ENCODE data around the gene FAM219A. TPM values are rescaled to one million over a fixed set of nuclear protein-coding genes. Genes with fewer than 3 reads are reported as not detected.

The FAM219A gene
- polyA plus RNA-seq, 1 donor: 8.6 TPM

GRCh38 chr9:34459941-34460340 is 1.6 kb upstream of the FAM219A start:
- H3K9me3 ChIP-seq (ENCODE audit: control insufficient read depth, low read depth, low read length): no peaks in the 10 kb centered on the region
- WGBS (ENCODE audit: insufficient coverage, low lambda C conversion rate): no CpG with 5 or more reads among the region's 3 CpGs
- no peaks in the 10 kb centered on the region for H3K36me3 ChIP-seq (ENCODE audit: control insufficient read depth, insufficient read depth, low read length)
- peaks cover 16% of the 10 kb centered on the region for H3K4me1 ChIP-seq (ENCODE audit: control insufficient read depth, insufficient read depth, low read length)
- H3K27ac ChIP-seq (ENCODE audit: low read length): no peak overlapping the region
- no peak for DNase-seq
- peaks cover 48% of the 10 kb centered on the region for H3K27me3 ChIP-seq (ENCODE audit: control insufficient read depth, insufficient read depth, low read length)
- no peak overlapping the region for H3K4me3 ChIP-seq (ENCODE audit: low read length)

- Histone ChIP-seq H3K36me3 (ENCODE audit: control insufficient read depth, insufficient read depth, low read length) (no peaks in the 10 kb centered on the region), H3K9me3 (ENCODE audit: control insufficient read depth, low read depth, low read length) (no peaks in the 10 kb centered on the region), H3K27ac (ENCODE audit: low read length) (no peak overlapping the region), H3K27me3 (ENCODE audit: control insufficient read depth, insufficient read depth, low read length) (peaks cover 45% of the 10 kb centered on the region), H3K4me3 (ENCODE audit: low read length) (no peak overlapping the region), H3K4me1 (ENCODE audit: control insufficient read depth, insufficient read depth, low read length) (peaks cover 16% of the 10 kb centered on the region)
- 92% methylated on average over 2 of the region's 14 CpGs for WGBS (ENCODE audit: insufficient coverage, low lambda C conversion rate)
- DNase-seq: no peak
Measured at GRCh38 chr9:34459356-34459755, 986 bp upstream of the FAM219A start.

- H3K36me3 ChIP-seq (ENCODE audit: control insufficient read depth, insufficient read depth, low read length): no peaks in the 10 kb centered on the region
- 14% methylated on average over 9 of the region's 11 CpGs for WGBS (ENCODE audit: insufficient coverage, low lambda C conversion rate)
- no peaks in the 10 kb centered on the region for H3K9me3 ChIP-seq (ENCODE audit: control insufficient read depth, low read depth, low read length)
- H3K4me3 ChIP-seq (ENCODE audit: low read length): no peak overlapping the region
- no peak overlapping the region for H3K27ac ChIP-seq (ENCODE audit: low read length)
- DNase-seq: no peak
- peaks cover 44% of the 10 kb centered on the region for H3K27me3 ChIP-seq (ENCODE audit: control insufficient read depth, insufficient read depth, low read length)
- H3K4me1 ChIP-seq (ENCODE audit: control insufficient read depth, insufficient read depth, low read length): peaks cover 16% of the 10 kb centered on the region
Measured at GRCh38 chr9:34458959-34459340, 580 bp upstream of the FAM219A start.

- Histone ChIP-seq H3K9me3 (ENCODE audit: control insufficient read depth, low read depth, low read length) (no peaks in the 10 kb centered on the region), H3K27ac (ENCODE audit: low read length) (peak overlapping the region; percentile 30), H3K4me3 (ENCODE audit: low read length) (peak overlapping the region; percentile 57), H3K36me3 (ENCODE audit: control insufficient read depth, insufficient read depth, low read length) (no peaks in the 10 kb centered on the region), H3K4me1 (ENCODE audit: control insufficient read depth, insufficient read depth, low read length) (peaks cover 16% of the 10 kb centered on the region), H3K27me3 (ENCODE audit: control insufficient read depth, insufficient read depth, low read length) (peaks cover 42% of the 10 kb centered on the region)
- peak; percentile 32 to 66 for DNase-seq
- WGBS (ENCODE audit: insufficient coverage, low lambda C conversion rate): no CpG with 5 or more reads among the region's 48 CpGs
Measured at GRCh38 chr9:34457266-34458012, 931 bp downstream of the FAM219A start.

- H3K4me3 ChIP-seq (ENCODE audit: low read length): peak overlapping the region; percentile 57
- H3K9me3 ChIP-seq (ENCODE audit: control insufficient read depth, low read depth, low read length): no peaks in the 10 kb centered on the region
- peak overlapping the region; percentile 31 for H3K27ac ChIP-seq (ENCODE audit: low read length)
- H3K36me3 ChIP-seq (ENCODE audit: control insufficient read depth, insufficient read depth, low read length): no peaks in the 10 kb centered on the region
- peaks cover 16% of the 10 kb centered on the region for H3K4me1 ChIP-seq (ENCODE audit: control insufficient read depth, insufficient read depth, low read length)
- peak in 1 of 2 donors; percentile 8 for DNase-seq
- peaks cover 39% of the 10 kb centered on the region for H3K27me3 ChIP-seq (ENCODE audit: control insufficient read depth, insufficient read depth, low read length)
- WGBS (ENCODE audit: insufficient coverage, low lambda C conversion rate): no CpG with 5 or more reads among the region's 4 CpGs
Measured at GRCh38 chr9:34456746-34457145, 1.6 kb downstream of the FAM219A start.

- no peak overlapping the region for H3K27ac ChIP-seq (ENCODE audit: low read length)
- H3K4me3 ChIP-seq (ENCODE audit: low read length): no peak overlapping the region
- H3K27me3 ChIP-seq (ENCODE audit: control insufficient read depth, insufficient read depth, low read length): peaks cover 34% of the 10 kb centered on the region
- WGBS (ENCODE audit: insufficient coverage, low lambda C conversion rate): no CpG with 5 or more reads among the region's 1 CpG
- no peaks in the 10 kb centered on the region for H3K36me3 ChIP-seq (ENCODE audit: control insufficient read depth, insufficient read depth, low read length)
- peaks cover 16% of the 10 kb centered on the region for H3K4me1 ChIP-seq (ENCODE audit: control insufficient read depth, insufficient read depth, low read length)
- no peaks in the 10 kb centered on the region for H3K9me3 ChIP-seq (ENCODE audit: control insufficient read depth, low read depth, low read length)
- no peak for DNase-seq
Measured at GRCh38 chr9:34456151-34456550, 2.2 kb downstream of the FAM219A start.

GRCh38 chr9:34454571-34455065 is 3.8 kb downstream of the FAM219A start:
- Histone ChIP-seq H3K27ac (ENCODE audit: low read length) (no peak overlapping the region), H3K9me3 (ENCODE audit: control insufficient read depth, low read depth, low read length) (no peaks in the 10 kb centered on the region), H3K36me3 (ENCODE audit: control insufficient read depth, insufficient read depth, low read length) (no peaks in the 10 kb centered on the region), H3K4me1 (ENCODE audit: control insufficient read depth, insufficient read depth, low read length) (peaks cover 16% of the 10 kb centered on the region), H3K4me3 (ENCODE audit: low read length) (no peak overlapping the region), H3K27me3 (ENCODE audit: control insufficient read depth, insufficient read depth, low read length) (peaks cover 29% of the 10 kb centered on the region)
- no peak for DNase-seq
- WGBS (ENCODE audit: insufficient coverage, low lambda C conversion rate): 67% methylated on average over 1 of the region's 3 CpGs

- WGBS (ENCODE audit: insufficient coverage, low lambda C conversion rate): 86% methylated on average over 1 of the region's 2 CpGs
- H3K4me1 ChIP-seq (ENCODE audit: control insufficient read depth, insufficient read depth, low read length): peaks cover 10% of the 10 kb centered on the region
- H3K27ac ChIP-seq (ENCODE audit: low read length): no peak overlapping the region
- DNase-seq: no peak
- peaks cover 18% of the 10 kb centered on the region for H3K27me3 ChIP-seq (ENCODE audit: control insufficient read depth, insufficient read depth, low read length)
- no peaks in the 10 kb centered on the region for H3K36me3 ChIP-seq (ENCODE audit: control insufficient read depth, insufficient read depth, low read length)
- H3K4me3 ChIP-seq (ENCODE audit: low read length): no peak overlapping the region
- H3K9me3 ChIP-seq (ENCODE audit: control insufficient read depth, low read depth, low read length): no peaks in the 10 kb centered on the region
Measured at GRCh38 chr9:34452568-34452967, 5.8 kb downstream of the FAM219A start.

GRCh38 chr9:34451545-34451944 is 6.8 kb downstream of the FAM219A start:
- H3K36me3 ChIP-seq (ENCODE audit: control insufficient read depth, insufficient read depth, low read length): no peaks in the 10 kb centered on the region
- no peak overlapping the region for H3K27ac ChIP-seq (ENCODE audit: low read length)
- no peak overlapping the region for H3K4me3 ChIP-seq (ENCODE audit: low read length)
- H3K9me3 ChIP-seq (ENCODE audit: control insufficient read depth, low read depth, low read length): no peaks in the 10 kb centered on the region
- WGBS (ENCODE audit: insufficient coverage, low lambda C conversion rate): 80% methylated on average over 1 of the region's 3 CpGs
- no peak for DNase-seq
- no peaks in the 10 kb centered on the region for H3K4me1 ChIP-seq (ENCODE audit: control insufficient read depth, insufficient read depth, low read length)
- H3K27me3 ChIP-seq (ENCODE audit: control insufficient read depth, insufficient read depth, low read length): peaks cover 7% of the 10 kb centered on the region

GRCh38 chr9:34451135-34451534 is 7.2 kb downstream of the FAM219A start:
- DNase-seq: no peak
- whole genome bisulfite sequencing (ENCODE audit: insufficient coverage, low lambda C conversion rate): no CpG with 5 or more reads among the region's 2 CpGs

GRCh38 chr9:34450644-34451043 is 7.7 kb downstream of the FAM219A start:
- H3K36me3 ChIP-seq (ENCODE audit: control insufficient read depth, insufficient read depth, low read length): no peaks in the 10 kb centered on the region
- WGBS (ENCODE audit: insufficient coverage, low lambda C conversion rate): no CpG with 5 or more reads among the region's 10 CpGs

More at GRCh38 chr9:34451135-34451534, 7.2 kb downstream of the FAM219A start:
- H3K4me1 ChIP-seq (ENCODE audit: control insufficient read depth, insufficient read depth, low read length): no peaks in the 10 kb centered on the region
- H3K27me3 ChIP-seq (ENCODE audit: control insufficient read depth, insufficient read depth, low read length): peaks cover 5% of the 10 kb centered on the region
- no peak overlapping the region for H3K27ac ChIP-seq (ENCODE audit: low read length)
- H3K36me3 ChIP-seq (ENCODE audit: control insufficient read depth, insufficient read depth, low read length): no peaks in the 10 kb centered on the region
- no peak overlapping the region for H3K4me3 ChIP-seq (ENCODE audit: low read length)
- H3K9me3 ChIP-seq (ENCODE audit: control insufficient read depth, low read depth, low read length): no peaks in the 10 kb centered on the region

More at GRCh38 chr9:34450644-34451043, 7.7 kb downstream of the FAM219A start:
- Histone ChIP-seq H3K4me3 (ENCODE audit: low read length) (no peak overlapping the region), H3K27ac (ENCODE audit: low read length) (no peak overlapping the region), H3K4me1 (ENCODE audit: control insufficient read depth, insufficient read depth, low read length) (no peaks in the 10 kb centered on the region), H3K27me3 (ENCODE audit: control insufficient read depth, insufficient read depth, low read length) (no peaks in the 10 kb centered on the region), H3K9me3 (ENCODE audit: control insufficient read depth, low read depth, low read length) (no peaks in the 10 kb centered on the region)
- DNase-seq: no peak

All from large intestine (tissue), 3 donors.